ENCODE measurements around the gene NAV3.

DNA sequence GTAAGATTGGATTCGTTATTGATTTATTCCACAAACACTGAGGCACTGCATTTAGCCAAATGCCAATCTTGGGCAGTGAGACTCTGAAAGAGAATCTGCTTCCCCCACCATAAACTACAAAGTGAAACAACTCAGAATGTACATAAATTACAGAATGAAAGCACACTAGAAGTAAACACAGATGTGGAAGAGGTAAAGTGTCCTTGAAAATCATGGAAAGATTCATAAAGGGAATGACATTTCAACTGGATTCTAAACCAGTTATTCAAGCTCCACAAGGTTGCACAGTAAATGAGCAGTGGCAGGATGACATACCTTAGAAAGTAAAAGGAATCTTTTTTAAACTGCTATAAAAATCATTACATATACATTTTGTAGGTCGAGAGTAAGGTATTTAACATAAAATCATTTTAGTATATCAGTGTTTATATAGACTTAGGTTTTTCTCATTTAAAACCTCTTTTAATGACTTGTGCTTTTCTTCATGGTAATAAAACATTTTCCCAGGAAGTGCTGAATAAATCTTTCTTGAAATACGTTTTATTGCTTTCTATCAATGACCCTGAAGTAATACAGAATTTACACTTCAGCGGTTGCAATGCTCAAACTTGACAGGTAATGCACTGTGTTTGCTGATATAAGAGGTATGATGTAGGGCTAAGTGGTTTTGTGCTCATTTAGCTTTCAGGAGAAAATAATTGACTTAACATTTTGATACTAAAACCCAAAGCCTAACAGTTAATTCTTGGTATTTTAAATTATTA is 270.6 kb downstream of the NAV3 start:
- TF ChIP-seq EGR1 (IDR thresholded peaks at IDR 0.05; ENCODE audit: low read depth in 2 of 2) (no peak), SP1 (IDR thresholded peaks at IDR 0.05) (no peak), TAF1 (conservative IDR thresholded peaks at IDR 0.05) (no peak), RAD21 (IDR thresholded peaks at IDR 0.05) (no peak), RXRA (IDR thresholded peaks at IDR 0.05) (no peak), FOXA2 (IDR thresholded peaks at IDR 0.05) (no peak), MAX (IDR thresholded peaks at IDR 0.05) (no peak), YY1 (IDR thresholded peaks at IDR 0.05) (no peak), HNF4A (conservative IDR thresholded peaks at IDR 0.05) (no peak), HNF4G (IDR thresholded peaks at IDR 0.05) (no peak)
- TF ChIP-seq, protein P1, sequence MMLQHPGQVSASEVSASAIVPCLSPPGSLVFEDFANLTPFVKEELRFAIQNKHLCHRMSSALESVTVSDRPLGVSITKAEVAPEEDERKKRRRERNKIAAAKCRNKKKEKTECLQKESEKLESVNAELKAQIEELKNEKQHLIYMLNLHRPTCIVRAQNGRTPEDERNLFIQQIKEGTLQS (IDR thresholded peaks at IDR 0.05): no peak
- TF ChIP-seq, protein P2, sequence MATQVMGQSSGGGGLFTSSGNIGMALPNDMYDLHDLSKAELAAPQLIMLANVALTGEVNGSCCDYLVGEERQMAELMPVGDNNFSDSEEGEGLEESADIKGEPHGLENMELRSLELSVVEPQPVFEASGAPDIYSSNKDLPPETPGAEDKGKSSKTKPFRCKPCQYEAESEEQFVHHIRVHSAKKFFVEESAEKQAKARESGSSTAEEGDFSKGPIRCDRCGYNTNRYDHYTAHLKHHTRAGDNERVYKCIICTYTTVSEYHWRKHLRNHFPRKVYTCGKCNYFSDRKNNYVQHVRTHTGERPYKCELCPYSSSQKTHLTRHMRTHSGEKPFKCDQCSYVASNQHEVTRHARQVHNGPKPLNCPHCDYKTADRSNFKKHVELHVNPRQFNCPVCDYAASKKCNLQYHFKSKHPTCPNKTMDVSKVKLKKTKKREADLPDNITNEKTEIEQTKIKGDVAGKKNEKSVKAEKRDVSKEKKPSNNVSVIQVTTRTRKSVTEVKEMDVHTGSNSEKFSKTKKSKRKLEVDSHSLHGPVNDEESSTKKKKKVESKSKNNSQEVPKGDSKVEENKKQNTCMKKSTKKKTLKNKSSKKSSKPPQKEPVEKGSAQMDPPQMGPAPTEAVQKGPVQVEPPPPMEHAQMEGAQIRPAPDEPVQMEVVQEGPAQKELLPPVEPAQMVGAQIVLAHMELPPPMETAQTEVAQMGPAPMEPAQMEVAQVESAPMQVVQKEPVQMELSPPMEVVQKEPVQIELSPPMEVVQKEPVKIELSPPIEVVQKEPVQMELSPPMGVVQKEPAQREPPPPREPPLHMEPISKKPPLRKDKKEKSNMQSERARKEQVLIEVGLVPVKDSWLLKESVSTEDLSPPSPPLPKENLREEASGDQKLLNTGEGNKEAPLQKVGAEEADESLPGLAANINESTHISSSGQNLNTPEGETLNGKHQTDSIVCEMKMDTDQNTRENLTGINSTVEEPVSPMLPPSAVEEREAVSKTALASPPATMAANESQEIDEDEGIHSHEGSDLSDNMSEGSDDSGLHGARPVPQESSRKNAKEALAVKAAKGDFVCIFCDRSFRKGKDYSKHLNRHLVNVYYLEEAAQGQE (IDR thresholded peaks at IDR 0.05): no peak
- TF ChIP-seq, protein P3, sequence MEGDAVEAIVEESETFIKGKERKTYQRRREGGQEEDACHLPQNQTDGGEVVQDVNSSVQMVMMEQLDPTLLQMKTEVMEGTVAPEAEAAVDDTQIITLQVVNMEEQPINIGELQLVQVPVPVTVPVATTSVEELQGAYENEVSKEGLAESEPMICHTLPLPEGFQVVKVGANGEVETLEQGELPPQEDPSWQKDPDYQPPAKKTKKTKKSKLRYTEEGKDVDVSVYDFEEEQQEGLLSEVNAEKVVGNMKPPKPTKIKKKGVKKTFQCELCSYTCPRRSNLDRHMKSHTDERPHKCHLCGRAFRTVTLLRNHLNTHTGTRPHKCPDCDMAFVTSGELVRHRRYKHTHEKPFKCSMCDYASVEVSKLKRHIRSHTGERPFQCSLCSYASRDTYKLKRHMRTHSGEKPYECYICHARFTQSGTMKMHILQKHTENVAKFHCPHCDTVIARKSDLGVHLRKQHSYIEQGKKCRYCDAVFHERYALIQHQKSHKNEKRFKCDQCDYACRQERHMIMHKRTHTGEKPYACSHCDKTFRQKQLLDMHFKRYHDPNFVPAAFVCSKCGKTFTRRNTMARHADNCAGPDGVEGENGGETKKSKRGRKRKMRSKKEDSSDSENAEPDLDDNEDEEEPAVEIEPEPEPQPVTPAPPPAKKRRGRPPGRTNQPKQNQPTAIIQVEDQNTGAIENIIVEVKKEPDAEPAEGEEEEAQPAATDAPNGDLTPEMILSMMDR (IDR thresholded peaks at IDR 0.05; ENCODE audit: low read depth, low read length, missing input control): no peak
